Breast epithelium (tissue), 4 donors: Measurements from ENCODE around the gene WSCD1. TPM values are rescaled to one million over a fixed set of nuclear protein-coding genes. Genes with fewer than 3 reads are reported as not detected.

ENCODE experiments used
- DNase-seq, 2 donors: peaks; one replicate each; pipeline ENCODE4 v3.0.0-alpha.2; 2019; ENCODE audit warnings: low spot score in 2 of 2
- H3K27ac ChIP-seq, 2 donors: fragments of 200-600 bp; sonication (generic) in 1 of 2; one replicate each; pipeline ENCODE4 v1.5.1; 2016 to 2019; ENCODE audit warnings: mild to moderate bottlenecking in 1 of 2
- H3K27me3 ChIP-seq, 2 donors: fragments of 200-600 bp; sonication (generic) in 1 of 2; one replicate each; pipeline versions ENCODE4 v1.5.1 to v1.6.0; 2017 to 2019; ENCODE audit warnings: control low read depth in 1 of 2, mild to moderate bottlenecking in 1 of 2
- H3K36me3 ChIP-seq: fragments of 200-600 bp; one replicate; pipeline ENCODE4 v1.5.1; 2019
- H3K4me1 ChIP-seq, 2 donors: fragments of 200-600 bp; sonication (generic); one replicate each; pipeline ENCODE4 v1.5.1; 2016 to 2019; ENCODE audit warnings: control low read depth in 1 of 2
- H3K4me3 ChIP-seq, 3 donors: fragments of 200-600 bp; sonication (generic); 1 replicate in 2 of 3; 2 replicates in 1 of 3; pipeline ENCODE4 v1.5.1; 2016 to 2019; ENCODE audit warnings: mild to moderate bottlenecking in 3 of 3, moderate library complexity in 2 of 3
- H3K9me3 ChIP-seq, 2 donors: fragments of 200-600 bp; sonication (generic) in 1 of 2; one replicate each; pipeline ENCODE4 v1.5.1; 2016 to 2019; ENCODE audit warnings: control low read depth in 1 of 2
- POLR2A ChIP-seq: fragments of 450-650 bp; IDR thresholded peaks from one replicate; pipeline ENCODE4 v1.6.1; 2016; ENCODE audit warnings: antibody characterized with exemption, mild to moderate bottlenecking, moderate library complexity
- POLR2AphosphoS5 ChIP-seq, 3 donors: sonication (generic); formaldehyde crosslinking; IDR thresholded peaks; one replicate each; pipeline ENCODE4 v1.6.1; 2017; ENCODE audit warnings: antibody characterized with exemption in 3 of 3
- intact Hi-C: fragments of 100-400 bp; cut with DNase I; formaldehyde crosslinking; loops from one replicate; pipeline ENCODE4 v1.15.1; 2023; ENCODE audit warnings: low total_unique reads
- total RNA-seq, 3 donors: library from RNA; depleted of rRNA; stranded (reverse); fragments of >200 nt; gene quantifications; one replicate each; pipeline ENCODE4 v1.1.0, GENCODE V29; 2016
- TF ChIP-seq, protein P1 (sequence below), 3 donors: fragments of 450-650 bp; IDR thresholded peaks; one replicate each; pipeline ENCODE4 v1.5.1; 2016 to 2017; ENCODE audit warnings: antibody characterized with exemption in 3 of 3, mild to moderate bottlenecking in 3 of 3, moderate library complexity in 3 of 3

Gene WSCD1
- total RNA-seq, 3 donors from 2014 or later = 0.88 to 2.2 (median 2.0) TPM

GRCh38 chr17:6080711-6081430, 10.7 kb downstream of the WSCD1 start:
- intact Hi-C loops = no loop called here
- Histone ChIP-seq H3K4me3 (no peak overlapping the region), H3K4me1 (no peaks in the 10 kb centered on the region), H3K27me3 (peaks cover 0 to 24% of the 10 kb centered on the region in 2 donors), H3K27ac (no peak overlapping the region), H3K36me3 (no peaks in the 10 kb centered on the region), H3K9me3 (no peaks in the 10 kb centered on the region)
- TF ChIP-seq, protein P1, sequence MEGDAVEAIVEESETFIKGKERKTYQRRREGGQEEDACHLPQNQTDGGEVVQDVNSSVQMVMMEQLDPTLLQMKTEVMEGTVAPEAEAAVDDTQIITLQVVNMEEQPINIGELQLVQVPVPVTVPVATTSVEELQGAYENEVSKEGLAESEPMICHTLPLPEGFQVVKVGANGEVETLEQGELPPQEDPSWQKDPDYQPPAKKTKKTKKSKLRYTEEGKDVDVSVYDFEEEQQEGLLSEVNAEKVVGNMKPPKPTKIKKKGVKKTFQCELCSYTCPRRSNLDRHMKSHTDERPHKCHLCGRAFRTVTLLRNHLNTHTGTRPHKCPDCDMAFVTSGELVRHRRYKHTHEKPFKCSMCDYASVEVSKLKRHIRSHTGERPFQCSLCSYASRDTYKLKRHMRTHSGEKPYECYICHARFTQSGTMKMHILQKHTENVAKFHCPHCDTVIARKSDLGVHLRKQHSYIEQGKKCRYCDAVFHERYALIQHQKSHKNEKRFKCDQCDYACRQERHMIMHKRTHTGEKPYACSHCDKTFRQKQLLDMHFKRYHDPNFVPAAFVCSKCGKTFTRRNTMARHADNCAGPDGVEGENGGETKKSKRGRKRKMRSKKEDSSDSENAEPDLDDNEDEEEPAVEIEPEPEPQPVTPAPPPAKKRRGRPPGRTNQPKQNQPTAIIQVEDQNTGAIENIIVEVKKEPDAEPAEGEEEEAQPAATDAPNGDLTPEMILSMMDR (IDR thresholded peaks at IDR 0.05) = no peak
- TF ChIP-seq POLR2A = no peak
- TF ChIP-seq POLR2AphosphoS5 (IDR thresholded peaks at IDR 0.05) = no peak
- no peak for DNase-seq

GRCh38 chr17:6082335-6082734, 12.2 kb downstream of the WSCD1 start:
- Histone ChIP-seq H3K27me3 (peaks cover 0 to 19% of the 10 kb centered on the region in 2 donors), H3K9me3 (no peaks in the 10 kb centered on the region), H3K36me3 (no peaks in the 10 kb centered on the region), H3K4me3 (no peak overlapping the region), H3K4me1 (no peaks in the 10 kb centered on the region), H3K27ac (no peak overlapping the region)
- no peak for DNase-seq
- TF ChIP-seq POLR2AphosphoS5 (IDR thresholded peaks at IDR 0.05) (no peak), POLR2A (no peak)
- TF ChIP-seq, protein P1 (IDR thresholded peaks at IDR 0.05) = no peak
- intact Hi-C loops = no loop called here

GRCh38 chr17:6084311-6085161, 14.4 kb downstream of the WSCD1 start:
- no peaks in the 10 kb centered on the region for H3K9me3 ChIP-seq
- no peak for DNase-seq
- H3K4me3 ChIP-seq = no peak overlapping the region
- intact Hi-C loops = no loop called here
- H3K27ac ChIP-seq = no peak overlapping the region
- H3K36me3 ChIP-seq = no peaks in the 10 kb centered on the region
- no peak for TF ChIP-seq POLR2AphosphoS5 (IDR thresholded peaks at IDR 0.05)
- TF ChIP-seq POLR2A = no peak
- TF ChIP-seq, protein P1 (IDR thresholded peaks at IDR 0.05) = no peak
- peaks cover 0 to 17% of the 10 kb centered on the region in 2 donors for H3K27me3 ChIP-seq
- H3K4me1 ChIP-seq = no peaks in the 10 kb centered on the region

- H3K36me3 ChIP-seq = no peaks in the 10 kb centered on the region
- no peaks in the 10 kb centered on the region for H3K4me1 ChIP-seq
- no peak overlapping the region for H3K4me3 ChIP-seq
- H3K27me3 ChIP-seq = peaks cover 0 to 6% of the 10 kb centered on the region in 2 donors
- intact Hi-C loops = no loop called here
- no peak overlapping the region for H3K27ac ChIP-seq
- no peaks in the 10 kb centered on the region for H3K9me3 ChIP-seq
- DNase-seq = no peak
- TF ChIP-seq POLR2A = no peak
- TF ChIP-seq, protein P1 (IDR thresholded peaks at IDR 0.05) = no peak
- TF ChIP-seq POLR2AphosphoS5 (IDR thresholded peaks at IDR 0.05) = no peak
These were observed 15.6 kb downstream of the WSCD1 start for GRCh38 chr17:6085812-6086211.
